Activated CD8-positive, alpha-beta T cell treated with anti-CD3 and anti-CD28 coated beads, Interleukin-2, amount 10 ng/mL, durations not matched to agents 7 days and 5 days (primary cell): ENCODE results near the gene UBQLN3. TPM values are rescaled to one million over a fixed set of nuclear protein-coding genes. Genes with fewer than 3 reads are reported as not detected.

ENCODE experiments used
- total RNA-seq, 2 experiments: library from RNA; stranded (reverse); gene quantifications; one replicate each; pipeline ENCODE4 v1.2.3, GENCODE V29; 2021

Gene UBQLN3
- total RNA-seq, 2 experiments from 2014 or later: not detected

Other genes starting within 250 kb of the UBQLN3 start
- gene HBE1, start 240.0 kb downstream of the UBQLN3 start, total RNA-seq: not detected
- gene OR51B4, start 208.0 kb downstream of the UBQLN3 start, total RNA-seq: not detected
- not detected for gene OR51B2, start 185.7 kb downstream of the UBQLN3 start, total RNA-seq
- not detected for gene OR51B5, start 166.4 kb downstream of the UBQLN3 start, total RNA-seq
- gene OR51B6, start 158.4 kb downstream of the UBQLN3 start, total RNA-seq: not detected
- not detected for gene OR51M1, start 126.1 kb downstream of the UBQLN3 start, total RNA-seq
- gene OR51Q1, start 87.8 kb downstream of the UBQLN3 start, total RNA-seq: not detected
- gene OR51I1, start 68.4 kb downstream of the UBQLN3 start, total RNA-seq: not detected
- not detected for gene OR51I2, start 60.6 kb downstream of the UBQLN3 start, total RNA-seq
- not detected for gene OR52D1, start 21.3 kb downstream of the UBQLN3 start, total RNA-seq
- gene UBQLNL, start 6.7 kb upstream of the UBQLN3 start, total RNA-seq: under 1 TPM in 1 of 2 experiments, not detected in 1; 0.23 TPM
- not detected for gene OR52H1, start 38.6 kb upstream of the UBQLN3 start, total RNA-seq
- gene OR52B6, start 70.9 kb upstream of the UBQLN3 start, total RNA-seq: not detected
- gene TRIM6, start 86.7 kb upstream of the UBQLN3 start, total RNA-seq: under 1 TPM; 0.47 to 0.58 TPM
- gene TRIM34, start 115.0 kb upstream of the UBQLN3 start, total RNA-seq: 10 to 100 TPM; 11.9 to 12.3 TPM
- 10 to 100 TPM; 28.1 to 33.4 TPM for gene TRIM5, start 175.1 kb upstream of the UBQLN3 start, total RNA-seq
- 100 to 1,000 TPM; 228 to 242 TPM for gene TRIM22, start 179.8 kb upstream of the UBQLN3 start, total RNA-seq
- under 1 TPM; 0.16 to 0.34 TPM for gene OR56B1, start 226.5 kb upstream of the UBQLN3 start, total RNA-seq
- gene OR52N4, start 244.3 kb upstream of the UBQLN3 start, total RNA-seq: under 1 TPM; 0.63 to 0.71 TPM